Suprapubic skin (tissue), 3 donors: Measurements from ENCODE around the gene C11orf86.

Experiments
- POLR2AphosphoS5 ChIP-seq, 3 donors: sonication (generic); formaldehyde crosslinking; IDR thresholded peaks; one replicate each; pipeline ENCODE4 v1.6.1; 2017; ENCODE audit warnings: antibody characterized with exemption in 3 of 3
- TF ChIP-seq, protein P1 (sequence below), 2 donors: fragments of 200-600 bp in 1 of 2; fragments of 450-650 bp in 1 of 2; sonication (generic) in 1 of 2; IDR thresholded peaks; one replicate each; pipeline ENCODE4 v1.5.1; 2016 to 2019; ENCODE audit warnings: antibody characterized with exemption in 2 of 2, mild to moderate bottlenecking in 1 of 2, moderate library complexity in 1 of 2

DNA sequence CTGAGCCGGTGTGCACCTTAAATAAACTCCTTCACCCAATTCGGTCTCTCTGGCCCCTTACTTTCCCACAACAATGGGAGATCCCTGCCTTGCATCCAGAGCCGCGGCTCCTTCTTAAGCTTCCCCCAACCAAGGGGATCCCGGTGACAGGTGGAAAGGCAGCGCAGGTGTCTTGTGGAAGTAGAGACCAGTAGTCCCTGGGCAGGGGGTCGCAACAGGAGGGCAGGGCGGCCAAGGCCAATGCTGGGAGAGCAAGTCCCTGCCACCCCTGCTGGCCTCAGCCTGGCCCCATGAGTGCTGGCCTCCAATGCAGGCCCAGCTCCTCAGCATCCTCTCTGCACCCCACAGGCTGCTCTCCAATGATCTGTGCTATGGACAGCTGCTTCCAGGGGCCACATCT is 39.9 kb downstream of the C11orf86 start:
- no peak for TF ChIP-seq POLR2AphosphoS5 (IDR thresholded peaks at IDR 0.05)
- TF ChIP-seq, protein P1, sequence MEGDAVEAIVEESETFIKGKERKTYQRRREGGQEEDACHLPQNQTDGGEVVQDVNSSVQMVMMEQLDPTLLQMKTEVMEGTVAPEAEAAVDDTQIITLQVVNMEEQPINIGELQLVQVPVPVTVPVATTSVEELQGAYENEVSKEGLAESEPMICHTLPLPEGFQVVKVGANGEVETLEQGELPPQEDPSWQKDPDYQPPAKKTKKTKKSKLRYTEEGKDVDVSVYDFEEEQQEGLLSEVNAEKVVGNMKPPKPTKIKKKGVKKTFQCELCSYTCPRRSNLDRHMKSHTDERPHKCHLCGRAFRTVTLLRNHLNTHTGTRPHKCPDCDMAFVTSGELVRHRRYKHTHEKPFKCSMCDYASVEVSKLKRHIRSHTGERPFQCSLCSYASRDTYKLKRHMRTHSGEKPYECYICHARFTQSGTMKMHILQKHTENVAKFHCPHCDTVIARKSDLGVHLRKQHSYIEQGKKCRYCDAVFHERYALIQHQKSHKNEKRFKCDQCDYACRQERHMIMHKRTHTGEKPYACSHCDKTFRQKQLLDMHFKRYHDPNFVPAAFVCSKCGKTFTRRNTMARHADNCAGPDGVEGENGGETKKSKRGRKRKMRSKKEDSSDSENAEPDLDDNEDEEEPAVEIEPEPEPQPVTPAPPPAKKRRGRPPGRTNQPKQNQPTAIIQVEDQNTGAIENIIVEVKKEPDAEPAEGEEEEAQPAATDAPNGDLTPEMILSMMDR (IDR thresholded peaks at IDR 0.05): no peak
